HUES48 (cell line): Measurements from ENCODE around the gene PRLR.

Experiments used
- H3K27ac ChIP-seq: one replicate; pipeline ENCODE4 v1.7.0; 2013; ENCODE audit warnings: low read depth, low read length, inconsistent platforms
- H3K27me3 ChIP-seq: 2 replicates; pipeline ENCODE4 v1.6.1; 2013; ENCODE audit warnings: mild to moderate bottlenecking, low read length; ENCODE audit not compliant: control insufficient read depth, insufficient read depth
- H3K36me3 ChIP-seq: 2 replicates; pipeline ENCODE4 v1.6.1; 2013; ENCODE audit warnings: low read length; ENCODE audit not compliant: control insufficient read depth, insufficient read depth
- H3K4me1 ChIP-seq: 2 replicates; pipeline ENCODE4 v1.6.1; 2013; ENCODE audit warnings: mild to moderate bottlenecking, low read length; ENCODE audit not compliant: control insufficient read depth, insufficient read depth
- H3K4me3 ChIP-seq: 2 replicates; pipeline ENCODE4 v1.5.1; 2013; ENCODE audit warnings: mild to moderate bottlenecking, low read depth, low read length
- H3K9ac ChIP-seq: 2 replicates; pipeline ENCODE4 v1.6.1; 2013; ENCODE audit warnings: mild to moderate bottlenecking, low read depth, low read length, moderate library complexity
- H3K9me3 ChIP-seq: 2 replicates; pipeline ENCODE4 v1.6.1; 2013; ENCODE audit warnings: low read length; ENCODE audit not compliant: control insufficient read depth, insufficient read depth

Gene PRLR

DNA sequence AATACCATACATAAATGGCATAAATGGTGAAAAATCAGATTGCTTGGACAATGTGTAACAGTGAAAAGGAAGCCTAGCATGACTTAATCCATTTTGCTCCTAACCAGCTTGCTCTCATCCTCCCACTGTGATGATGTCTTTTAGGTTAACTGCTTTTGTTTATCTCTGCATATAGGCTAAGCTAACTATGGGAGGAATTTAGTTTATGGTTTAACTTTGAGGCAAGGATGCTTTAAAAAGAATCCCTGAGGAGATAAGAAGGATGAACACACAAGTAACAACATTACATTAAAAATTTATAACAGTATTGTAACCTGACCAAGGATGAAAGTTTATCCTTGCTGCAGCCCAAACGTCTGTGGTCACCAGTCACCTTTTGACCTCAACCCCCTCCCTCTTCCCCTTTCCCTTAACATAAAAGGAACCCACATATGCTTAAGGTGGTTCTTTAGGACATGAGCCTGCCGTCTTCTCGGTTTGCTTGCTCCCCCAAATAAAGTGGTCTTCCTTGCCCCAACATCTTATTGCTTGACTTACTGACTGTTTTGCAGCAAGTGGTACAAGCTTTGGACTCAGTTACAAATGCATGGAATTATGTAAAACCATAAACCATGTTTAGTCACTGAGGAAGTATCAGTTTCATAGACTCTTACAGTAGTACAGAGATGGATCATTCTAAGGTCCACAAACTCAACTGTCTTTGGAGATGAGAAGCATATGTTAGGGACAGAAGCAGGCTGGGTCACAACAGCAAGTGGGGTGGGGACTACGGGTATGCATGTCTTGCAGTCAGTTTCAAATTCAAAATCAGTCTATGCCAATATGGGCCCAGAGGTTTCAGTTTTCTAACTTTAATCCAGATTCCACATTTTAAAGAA, 213.9 kb downstream of the PRLR start:
- H3K4me1 ChIP-seq = no peaks in the 10 kb centered on the region
- no peaks in the 10 kb centered on the region for H3K27me3 ChIP-seq
- H3K27ac ChIP-seq = no peak overlapping the region
- no peak overlapping the region for H3K4me3 ChIP-seq
- no peak overlapping the region for H3K9ac ChIP-seq
- H3K36me3 ChIP-seq = no peaks in the 10 kb centered on the region
- H3K9me3 ChIP-seq = no peaks in the 10 kb centered on the region

DNA sequence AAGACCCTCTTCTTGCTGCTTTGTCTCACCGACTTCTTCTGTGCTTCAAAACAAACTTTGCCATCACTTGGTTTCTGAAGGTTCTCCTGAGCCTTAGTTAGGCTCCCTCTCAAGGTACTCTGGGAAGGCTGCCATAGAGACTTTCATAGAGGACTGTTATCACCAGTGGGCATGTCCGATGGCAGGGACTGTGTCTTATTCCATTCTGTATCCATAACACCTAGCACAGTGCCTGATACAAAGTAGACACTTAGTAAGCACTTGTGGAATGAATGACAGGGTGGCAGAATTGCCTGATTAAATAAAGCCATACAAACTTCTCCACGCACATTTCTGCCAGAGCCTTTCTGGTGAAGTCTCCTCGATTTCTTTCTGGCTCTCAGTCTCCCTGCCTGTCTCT, 215.2 kb downstream of the PRLR start:
- Histone ChIP-seq H3K4me1 (no peaks in the 10 kb centered on the region), H3K27ac (no peak overlapping the region), H3K9ac (no peak overlapping the region), H3K4me3 (no peak overlapping the region), H3K36me3 (no peaks in the 10 kb centered on the region), H3K27me3 (no peaks in the 10 kb centered on the region), H3K9me3 (no peaks in the 10 kb centered on the region)

DNA sequence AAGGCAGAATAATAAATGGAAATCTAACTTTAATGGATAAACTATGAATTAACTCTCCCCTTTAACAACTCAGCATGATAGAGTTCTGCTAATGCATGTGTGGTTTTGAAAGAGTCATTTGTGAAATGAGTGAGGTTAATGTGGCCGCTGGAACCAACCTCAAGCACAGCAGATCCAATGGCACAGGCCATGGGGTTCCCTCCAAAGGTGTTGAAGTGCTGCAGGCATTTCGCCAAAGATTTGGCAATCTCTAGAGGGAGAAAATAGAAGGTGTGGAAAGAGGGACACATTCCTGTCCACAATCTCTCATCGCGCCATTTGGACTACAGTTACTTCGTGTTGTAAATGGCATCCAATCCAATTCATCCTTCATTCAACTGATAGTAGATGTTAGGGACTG, 217.5 kb downstream of the PRLR start:
- no peak overlapping the region for H3K9ac ChIP-seq
- no peaks in the 10 kb centered on the region for H3K27me3 ChIP-seq
- H3K4me1 ChIP-seq = no peaks in the 10 kb centered on the region
- no peaks in the 10 kb centered on the region for H3K9me3 ChIP-seq
- no peak overlapping the region for H3K4me3 ChIP-seq
- no peaks in the 10 kb centered on the region for H3K36me3 ChIP-seq
- no peak overlapping the region for H3K27ac ChIP-seq

DNA sequence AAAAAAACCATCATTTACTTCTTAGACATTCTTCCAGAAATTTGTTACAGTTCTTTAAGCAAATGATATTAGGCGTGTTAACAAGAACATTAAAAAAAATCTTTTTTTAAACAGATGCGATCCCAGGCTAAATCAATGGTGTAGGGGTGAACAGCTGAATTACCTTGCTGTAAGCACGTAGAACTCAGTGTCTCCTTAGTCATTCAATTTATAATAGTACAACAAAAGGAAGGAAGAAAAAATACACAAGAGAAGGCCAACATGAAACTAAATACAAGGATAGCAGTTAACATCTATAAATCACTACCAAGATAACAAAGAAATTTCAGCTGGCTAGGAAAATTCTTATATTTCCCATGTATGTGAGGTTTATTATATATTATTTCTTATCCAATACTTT, 217.9 kb downstream of the PRLR start:
- H3K4me3 ChIP-seq = no peak overlapping the region
- no peaks in the 10 kb centered on the region for H3K4me1 ChIP-seq
- no peaks in the 10 kb centered on the region for H3K9me3 ChIP-seq
- H3K27ac ChIP-seq = no peak overlapping the region
- no peak overlapping the region for H3K9ac ChIP-seq
- H3K27me3 ChIP-seq = no peaks in the 10 kb centered on the region
- H3K36me3 ChIP-seq = no peaks in the 10 kb centered on the region

DNA sequence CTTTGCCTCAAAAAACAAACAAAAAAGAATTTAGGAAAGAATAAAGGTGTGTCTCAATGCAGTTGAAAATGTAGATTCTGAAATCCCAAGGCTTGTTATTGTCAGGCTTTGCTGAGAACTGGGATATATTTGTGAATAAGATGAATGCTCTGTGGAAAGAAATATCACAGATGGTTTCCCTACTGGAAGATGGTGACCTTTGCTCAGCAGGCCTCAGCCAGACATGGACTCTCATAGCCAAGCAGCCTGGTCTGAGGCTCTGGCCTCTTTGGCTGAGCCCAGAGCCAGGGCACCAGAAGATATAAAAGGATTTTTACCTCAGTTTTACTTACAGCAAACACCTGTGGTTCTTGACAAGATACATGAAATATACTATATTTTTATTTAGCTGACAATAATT, 219.6 kb downstream of the PRLR start:
- Histone ChIP-seq H3K27ac (no peak overlapping the region), H3K36me3 (no peaks in the 10 kb centered on the region), H3K9ac (no peak overlapping the region), H3K9me3 (no peaks in the 10 kb centered on the region), H3K4me1 (no peaks in the 10 kb centered on the region), H3K27me3 (no peaks in the 10 kb centered on the region), H3K4me3 (no peak overlapping the region)

DNA sequence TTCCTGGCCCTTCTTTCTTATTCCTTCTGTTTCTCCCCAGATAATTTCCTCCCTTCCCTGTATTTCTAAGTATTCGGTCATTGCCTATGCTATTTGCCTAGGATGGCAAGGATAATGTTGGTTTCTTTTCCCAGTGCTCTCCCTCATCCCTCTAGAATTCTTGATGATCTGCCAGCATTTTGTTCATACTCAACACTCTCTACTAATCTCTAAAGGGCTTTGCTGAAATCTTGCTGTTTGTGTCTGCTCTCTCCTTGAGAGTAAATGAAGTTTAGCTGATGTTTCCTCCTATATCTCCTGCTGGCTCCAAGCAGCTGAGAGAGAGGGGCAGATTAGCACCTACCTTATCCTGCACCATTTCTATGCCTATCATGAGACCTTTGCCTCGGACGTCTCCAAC, 220.6 kb downstream of the PRLR start:
- H3K27ac ChIP-seq = no peak overlapping the region
- no peaks in the 10 kb centered on the region for H3K27me3 ChIP-seq
- no peaks in the 10 kb centered on the region for H3K36me3 ChIP-seq
- H3K9ac ChIP-seq = no peak overlapping the region
- H3K4me1 ChIP-seq = peaks cover 1% of the 10 kb centered on the region; the same call in 1 of the 2 replicates
- no peak overlapping the region for H3K4me3 ChIP-seq
- no peaks in the 10 kb centered on the region for H3K9me3 ChIP-seq

DNA sequence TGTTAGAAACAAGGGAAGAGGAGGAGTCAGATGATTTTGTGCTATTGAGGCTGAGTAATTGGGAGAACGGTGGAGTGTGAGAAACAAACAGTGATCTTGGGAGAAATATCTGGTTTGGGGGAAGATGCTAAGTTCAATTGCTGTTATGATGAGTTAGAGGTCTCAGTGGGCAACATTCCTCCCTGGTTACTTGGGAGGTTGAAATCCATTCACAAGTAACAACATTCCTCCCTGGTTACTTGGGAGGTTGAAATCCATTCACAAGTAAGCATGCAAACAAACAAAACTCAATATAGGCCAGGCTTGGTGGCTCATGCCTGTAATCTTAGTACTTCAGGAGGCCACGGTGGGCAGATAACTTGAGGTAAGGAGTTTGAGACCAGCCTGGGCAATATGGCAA, 221.3 kb downstream of the PRLR start:
- Histone ChIP-seq H3K27ac (no peak overlapping the region), H3K27me3 (no peaks in the 10 kb centered on the region), H3K4me1 (peaks cover 8% of the 10 kb centered on the region), H3K36me3 (no peaks in the 10 kb centered on the region), H3K9ac (no peak overlapping the region), H3K9me3 (no peaks in the 10 kb centered on the region), H3K4me3 (no peak overlapping the region)

DNA sequence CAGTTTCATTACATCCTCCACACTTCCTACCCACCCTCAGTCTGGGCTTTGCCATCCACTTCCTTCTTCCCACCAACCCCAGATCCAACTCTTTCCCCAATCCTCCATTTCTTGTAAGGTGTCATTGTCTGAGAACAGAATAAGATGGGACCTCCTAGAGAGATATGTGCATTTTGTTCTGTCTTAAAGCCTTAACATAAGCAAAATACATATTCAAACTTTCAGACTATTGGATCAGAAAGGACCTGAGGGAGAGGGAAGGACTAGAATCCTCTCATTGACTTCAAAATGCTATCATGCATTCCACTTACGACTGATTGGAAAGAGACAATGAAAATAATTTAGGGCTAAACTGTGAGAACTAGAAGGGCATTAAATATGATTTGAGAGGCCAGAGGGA, 225.5 kb downstream of the PRLR start:
- Histone ChIP-seq H3K36me3 (no peaks in the 10 kb centered on the region), H3K9me3 (no peaks in the 10 kb centered on the region), H3K27ac (no peak overlapping the region), H3K4me1 (peaks cover 14% of the 10 kb centered on the region), H3K9ac (no peak overlapping the region), H3K27me3 (peaks cover 3% of the 10 kb centered on the region; the same call in 1 of the 2 replicates), H3K4me3 (no peak overlapping the region)

DNA sequence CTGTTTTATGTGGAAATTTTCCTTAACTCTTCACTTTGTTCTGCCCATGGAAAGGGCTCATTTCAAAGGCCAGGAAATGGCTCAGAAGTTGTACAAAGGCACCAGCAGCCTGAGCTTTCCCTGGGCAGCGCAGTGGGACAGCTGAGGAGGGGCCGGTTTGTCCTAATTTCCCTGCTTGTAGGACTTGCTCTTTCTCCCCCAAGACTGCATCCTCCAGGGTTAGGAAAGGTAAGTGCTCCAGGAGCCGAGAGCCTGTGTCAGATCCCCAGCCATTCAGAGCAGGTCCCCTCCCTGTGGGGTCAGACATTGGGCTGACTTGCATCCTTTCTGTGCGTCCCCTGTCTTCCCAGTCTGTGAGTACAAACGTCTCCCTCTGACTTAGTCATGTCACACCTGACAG, 226.1 kb downstream of the PRLR start:
- H3K9me3 ChIP-seq = no peaks in the 10 kb centered on the region
- no peak overlapping the region for H3K4me3 ChIP-seq
- peaks cover 14% of the 10 kb centered on the region for H3K4me1 ChIP-seq
- no peaks in the 10 kb centered on the region for H3K36me3 ChIP-seq
- no peak overlapping the region for H3K27ac ChIP-seq
- peaks cover 3% of the 10 kb centered on the region; the same call in 1 of the 2 replicates for H3K27me3 ChIP-seq
- no peak overlapping the region for H3K9ac ChIP-seq

DNA sequence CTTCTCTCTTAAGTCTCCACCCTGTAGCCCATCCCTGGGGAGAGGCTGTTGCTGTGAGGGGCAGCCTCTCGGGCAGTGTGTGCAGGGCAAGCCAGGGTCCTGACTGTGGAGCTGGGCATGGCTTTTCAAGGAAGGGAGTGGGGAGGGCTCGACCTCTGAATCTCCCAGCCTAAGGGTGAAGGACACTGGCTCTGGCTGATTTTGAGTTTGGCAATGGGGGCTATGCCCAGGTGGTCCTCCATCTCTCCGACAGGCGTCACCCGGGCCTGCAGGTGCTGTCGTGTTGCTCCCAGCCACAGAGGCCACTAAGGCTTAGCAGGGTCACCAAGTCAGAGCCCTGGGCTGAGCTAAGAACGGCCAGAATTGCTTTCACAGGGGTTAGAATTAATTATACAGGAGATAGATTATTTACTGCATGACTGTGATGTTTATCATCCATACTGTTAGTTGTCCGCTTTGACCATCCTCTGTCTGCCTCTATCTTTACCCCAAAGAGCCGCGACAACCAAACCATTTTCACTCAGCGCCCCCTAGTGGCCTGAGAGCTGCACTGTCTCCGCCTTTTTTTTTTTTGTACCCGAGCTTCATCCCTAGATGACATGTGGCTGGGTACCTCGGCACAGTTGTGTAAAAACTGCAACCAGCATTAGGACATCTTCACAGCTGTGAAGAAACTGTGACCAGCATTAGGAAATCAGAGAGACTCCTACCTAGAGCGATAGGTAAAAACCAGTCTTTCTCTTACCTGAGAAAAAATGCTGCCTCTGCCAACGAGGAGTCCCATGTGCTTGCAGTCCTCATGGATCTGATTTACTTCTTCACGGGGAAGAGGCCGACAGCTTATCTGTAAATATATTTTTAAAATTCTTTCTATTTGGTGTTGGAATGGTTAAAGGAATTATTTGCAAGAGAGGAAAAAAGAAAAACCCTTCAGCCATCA, 227.0 kb downstream of the PRLR start:
- Histone ChIP-seq H3K4me1 (peaks cover 14% of the 10 kb centered on the region), H3K27me3 (peaks cover 3% of the 10 kb centered on the region; the same call in 1 of the 2 replicates), H3K27ac (no peak overlapping the region), H3K9me3 (no peaks in the 10 kb centered on the region), H3K4me3 (no peak overlapping the region), H3K36me3 (no peaks in the 10 kb centered on the region), H3K9ac (no peak overlapping the region)

DNA sequence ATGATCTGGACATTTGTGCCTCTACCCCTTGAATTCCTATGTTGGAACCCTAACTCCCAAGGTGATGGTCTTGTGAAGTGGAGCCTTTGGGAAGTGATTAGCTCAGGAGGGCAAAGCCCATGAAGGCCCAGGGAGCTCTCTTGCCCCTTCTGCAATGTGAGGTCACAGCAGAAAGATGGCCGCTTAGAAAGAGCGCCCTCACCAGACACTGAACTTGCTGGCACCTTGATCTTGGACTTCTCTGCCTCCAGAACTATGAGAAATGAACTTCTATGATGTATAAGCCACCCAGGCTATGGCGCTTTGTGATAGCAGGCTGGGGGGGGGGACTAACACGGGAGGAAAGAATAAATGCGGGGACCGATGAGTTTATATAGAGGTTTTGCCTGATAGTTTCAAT, 227.8 kb downstream of the PRLR start:
- H3K9me3 ChIP-seq = no peaks in the 10 kb centered on the region
- no peak overlapping the region for H3K4me3 ChIP-seq
- H3K4me1 ChIP-seq = peaks cover 14% of the 10 kb centered on the region
- peaks cover 3% of the 10 kb centered on the region; the same call in 1 of the 2 replicates for H3K27me3 ChIP-seq
- no peak overlapping the region for H3K27ac ChIP-seq
- H3K36me3 ChIP-seq = no peaks in the 10 kb centered on the region
- no peak overlapping the region for H3K9ac ChIP-seq
